GM19455 (cell line): Measurements from ENCODE around the gene PXT1.

Source experiments
- ATAC-seq: cut with Tn5 transposase; IDR thresholded peaks from one replicate; pipeline ENCODE4 v1.9.1; 2021; ENCODE audit not compliant: unreplicated experiment

The PXT1 gene

DNA sequence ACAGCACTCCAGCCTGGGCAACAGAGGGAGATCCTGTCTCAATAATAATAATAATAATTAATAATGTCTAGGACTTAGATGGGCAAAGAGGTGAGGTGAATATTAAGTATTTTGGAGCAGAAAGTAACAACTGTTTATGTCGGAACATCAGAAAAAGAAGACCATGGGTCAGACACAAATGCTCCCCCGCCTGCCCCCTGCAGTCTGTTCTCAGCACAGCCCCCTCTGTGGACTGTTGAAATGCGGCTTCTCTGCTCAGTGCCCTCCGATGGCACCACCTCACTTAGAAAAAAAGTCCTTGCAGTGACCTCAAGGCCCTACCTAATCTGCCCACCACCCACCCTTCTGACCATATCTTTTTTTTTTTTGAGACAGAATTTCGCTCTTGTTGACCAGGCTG lies 50.0 kb downstream of the PXT1 start:
- ATAC-seq, result no peak

DNA sequence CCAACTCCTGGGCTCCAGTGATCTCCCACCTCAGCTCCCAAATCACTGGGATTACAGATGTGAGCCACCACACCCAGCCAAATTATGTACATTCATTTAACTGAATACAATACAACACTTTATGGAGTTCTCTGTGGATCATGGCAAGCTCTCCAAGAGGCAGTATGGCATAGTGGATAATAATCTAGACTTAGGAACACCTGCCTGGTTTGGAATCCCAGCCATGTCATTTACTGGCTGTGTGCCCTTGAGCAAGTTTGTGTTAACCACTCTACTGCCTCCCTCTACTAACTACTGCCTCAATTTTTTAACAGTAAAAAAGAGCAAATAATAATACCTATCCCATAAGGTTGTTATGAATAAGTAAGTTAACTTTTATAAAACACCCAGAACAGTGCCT lies 53.3 kb downstream of the PXT1 start:
- ATAC-seq, result no peak

GRCh38 chr6:36387440-36388303 lies 55.0 kb downstream of the PXT1 start, which contains the start of gene ETV7:
Gene ETV7 (minus strand): TSS chr6:36387669. CDS start chr6:36387541, 128 bp downstream.
- no peak for ATAC-seq

GRCh38 chr6:36386495-36387439 lies 55.9 kb downstream of the PXT1 start:
- ATAC-seq, result no peak

GRCh38 chr6:36384095-36384494 lies 58.6 kb downstream of the PXT1 start:
- ATAC-seq, result no peak

GRCh38 chr6:36383606-36384005 lies 59.0 kb downstream of the PXT1 start:
- no peak for ATAC-seq

GRCh38 chr6:36382976-36383375 lies 59.7 kb downstream of the PXT1 start:
- no peak for ATAC-seq

- no peak for ATAC-seq
Measured at GRCh38 chr6:36381502-36382389, 60.9 kb downstream of the PXT1 start.

GRCh38 chr6:36380166-36380565 lies 62.5 kb downstream of the PXT1 start:
- no peak for ATAC-seq

GRCh38 chr6:36378936-36379335 lies 63.7 kb downstream of the PXT1 start:
- no peak for ATAC-seq

GRCh38 chr6:36378243-36378920 lies 64.3 kb downstream of the PXT1 start:
- no peak for ATAC-seq

DNA sequence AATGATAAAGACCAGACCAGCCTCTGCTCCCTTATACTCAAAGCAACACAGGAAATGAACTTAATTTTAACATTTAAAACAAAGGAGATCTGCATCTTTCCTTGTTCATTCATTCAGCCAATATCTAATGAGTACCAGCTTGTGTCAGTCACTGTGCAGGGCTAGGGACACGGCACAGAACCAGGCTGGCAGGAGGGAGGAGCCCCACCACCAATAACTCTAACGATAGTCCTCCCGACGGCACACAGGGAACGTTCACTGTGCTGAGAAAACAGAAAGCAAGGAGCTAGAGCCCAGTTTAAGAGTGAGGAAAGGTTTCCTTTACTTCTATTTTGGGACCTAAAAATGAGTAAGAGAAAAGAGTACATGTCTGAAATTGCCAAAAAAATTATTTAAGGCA lies 65.1 kb downstream of the PXT1 start:
- no peak for ATAC-seq

GRCh38 chr6:36376742-36377141 lies 65.9 kb downstream of the PXT1 start:
- no peak for ATAC-seq

GRCh38 chr6:36376183-36376582 lies 66.5 kb downstream of the PXT1 start:
- no peak for ATAC-seq

GRCh38 chr6:36375644-36376155 lies 67.0 kb downstream of the PXT1 start:
- no peak for ATAC-seq

GRCh38 chr6:36374972-36375371 lies 67.7 kb downstream of the PXT1 start:
- ATAC-seq, result no peak

DNA sequence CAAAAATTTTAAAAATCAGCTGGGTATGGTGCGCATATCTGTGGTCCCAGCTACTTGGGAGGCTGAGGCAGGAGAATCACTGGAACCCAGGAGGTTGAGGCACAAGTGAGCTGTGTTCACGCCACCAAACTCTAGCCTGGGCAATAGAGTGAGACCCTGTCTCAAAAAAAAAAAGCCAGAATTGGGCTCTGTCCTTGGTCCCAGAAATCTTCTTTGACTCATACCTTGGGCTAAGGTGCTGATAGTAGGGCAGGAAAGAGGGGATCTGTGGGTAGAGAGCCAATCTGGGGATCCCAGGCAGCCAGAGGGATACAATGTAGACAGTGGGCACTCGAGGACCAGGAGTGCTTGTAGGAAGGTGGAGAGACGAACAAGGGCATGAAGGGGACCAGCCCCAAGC lies 68.5 kb downstream of the PXT1 start:
- ATAC-seq, result no peak

DNA sequence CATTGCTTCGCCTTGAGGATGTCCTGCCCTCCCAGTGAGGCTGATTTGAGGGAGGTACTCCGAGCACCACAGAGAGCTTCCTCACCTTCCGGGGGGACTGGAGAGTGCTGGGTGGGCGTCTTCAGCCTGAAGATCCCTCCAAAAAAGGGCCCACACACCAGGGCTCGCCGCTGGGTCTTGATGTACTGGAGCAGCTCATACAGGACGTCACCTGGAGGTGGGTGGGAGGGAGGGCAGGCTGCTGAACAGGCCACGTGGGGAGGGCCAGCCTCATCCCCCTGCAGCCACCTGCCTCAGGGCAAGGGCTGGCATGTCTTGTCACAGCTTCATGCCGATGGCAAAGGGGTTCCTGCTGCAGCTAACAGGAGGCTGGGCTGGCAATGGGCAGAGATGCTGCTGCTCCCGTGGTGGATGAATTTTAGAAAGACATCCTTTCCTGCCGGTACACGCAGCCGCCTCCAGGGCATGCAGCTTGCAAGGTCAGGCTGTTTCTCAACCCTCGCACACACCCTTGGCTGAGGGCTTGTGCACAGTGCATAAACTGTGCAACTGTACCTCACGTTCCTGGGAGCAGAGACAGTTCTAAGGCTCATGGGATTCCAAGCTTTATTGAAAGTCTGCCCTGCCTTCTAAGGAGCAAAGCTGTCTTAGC lies 69.2 kb downstream of the PXT1 start:
- ATAC-seq, result no peak

DNA sequence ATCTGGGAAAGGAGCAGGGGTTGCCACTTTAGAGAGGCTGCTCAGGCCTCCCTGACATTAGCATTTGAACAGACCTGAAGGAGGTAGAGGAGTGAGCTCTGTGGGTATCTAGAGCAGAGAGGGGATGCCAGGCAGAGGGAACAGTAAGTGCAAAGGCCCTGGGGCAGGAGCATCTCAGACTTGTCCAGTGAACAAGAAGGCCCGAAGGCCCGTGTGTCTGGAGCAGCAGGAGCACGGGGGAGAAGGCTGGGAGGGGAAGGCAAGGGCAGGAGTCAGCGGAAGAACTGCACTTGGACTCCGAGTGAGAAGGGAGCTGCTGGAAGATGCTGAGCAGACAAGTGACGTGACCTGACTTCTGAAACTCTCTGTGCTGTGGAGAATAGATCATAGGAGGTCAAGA lies 70.6 kb downstream of the PXT1 start:
- no peak for ATAC-seq

DNA sequence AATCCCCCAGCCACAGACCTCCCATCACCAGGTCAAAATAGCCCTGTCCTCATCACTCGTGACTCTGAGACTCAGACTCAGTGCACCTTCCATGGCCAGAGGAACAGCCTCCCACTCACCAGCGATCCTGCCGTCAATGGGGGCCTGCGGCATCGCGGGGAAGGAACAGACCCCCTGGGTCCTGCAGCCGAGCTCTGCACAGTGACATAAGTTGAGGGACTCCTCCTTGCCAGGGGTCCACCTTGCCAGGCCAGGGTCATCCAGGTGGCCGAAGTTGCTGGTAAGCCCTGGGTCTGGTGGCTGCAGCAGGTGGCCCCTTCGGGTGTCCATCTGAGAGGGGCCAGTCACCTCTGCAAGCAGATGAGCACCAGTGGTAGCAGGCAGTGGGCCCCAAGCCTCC lies 71.4 kb downstream of the PXT1 start:
- no peak for ATAC-seq
